Sigmoid colon (tissue), 3 donors: Measurements from ENCODE around the gene LYVE1.

ENCODE experiments used
- POLR2A ChIP-seq, 2 donors: fragments of 450-650 bp; IDR thresholded peaks; one replicate each; pipeline ENCODE4 v1.6.1; 2016; ENCODE audit warnings: antibody characterized with exemption in 2 of 2, mild to moderate bottlenecking in 2 of 2, moderate library complexity in 2 of 2
- TF ChIP-seq, protein P1 (sequence below), 4 experiments: fragments of 450-650 bp in 3 of 4; fragments of 200-600 bp in 1 of 4; IDR thresholded peaks; one replicate each; pipeline ENCODE4 v1.5.1; 2016 to 2019; ENCODE audit warnings: antibody characterized with exemption in 4 of 4, mild to moderate bottlenecking in 3 of 4, moderate library complexity in 2 of 4

DNA sequence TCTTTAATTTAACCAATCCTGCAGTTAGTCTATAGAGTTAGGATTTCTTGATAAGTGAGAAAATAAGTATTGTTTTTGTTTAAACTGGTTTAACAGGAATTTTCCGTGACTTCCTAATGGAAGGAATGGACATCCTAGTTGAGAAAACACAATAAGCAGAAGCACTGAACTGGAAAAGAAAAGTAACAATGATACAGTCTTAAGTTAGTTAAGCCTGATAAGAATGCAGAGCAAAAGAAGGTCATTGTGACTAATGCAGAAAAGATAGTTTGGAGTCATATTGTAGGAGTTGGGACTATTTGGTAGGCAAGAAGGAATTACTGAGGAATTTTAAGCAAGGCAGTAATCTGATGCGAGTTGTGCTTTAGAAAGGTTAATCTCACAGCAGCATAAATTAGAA lies 39.2 kb downstream of the LYVE1 start:
- TF ChIP-seq, protein P1, sequence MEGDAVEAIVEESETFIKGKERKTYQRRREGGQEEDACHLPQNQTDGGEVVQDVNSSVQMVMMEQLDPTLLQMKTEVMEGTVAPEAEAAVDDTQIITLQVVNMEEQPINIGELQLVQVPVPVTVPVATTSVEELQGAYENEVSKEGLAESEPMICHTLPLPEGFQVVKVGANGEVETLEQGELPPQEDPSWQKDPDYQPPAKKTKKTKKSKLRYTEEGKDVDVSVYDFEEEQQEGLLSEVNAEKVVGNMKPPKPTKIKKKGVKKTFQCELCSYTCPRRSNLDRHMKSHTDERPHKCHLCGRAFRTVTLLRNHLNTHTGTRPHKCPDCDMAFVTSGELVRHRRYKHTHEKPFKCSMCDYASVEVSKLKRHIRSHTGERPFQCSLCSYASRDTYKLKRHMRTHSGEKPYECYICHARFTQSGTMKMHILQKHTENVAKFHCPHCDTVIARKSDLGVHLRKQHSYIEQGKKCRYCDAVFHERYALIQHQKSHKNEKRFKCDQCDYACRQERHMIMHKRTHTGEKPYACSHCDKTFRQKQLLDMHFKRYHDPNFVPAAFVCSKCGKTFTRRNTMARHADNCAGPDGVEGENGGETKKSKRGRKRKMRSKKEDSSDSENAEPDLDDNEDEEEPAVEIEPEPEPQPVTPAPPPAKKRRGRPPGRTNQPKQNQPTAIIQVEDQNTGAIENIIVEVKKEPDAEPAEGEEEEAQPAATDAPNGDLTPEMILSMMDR (IDR thresholded peaks at IDR 0.05) = no peak
- no peak for TF ChIP-seq POLR2A (IDR thresholded peaks at IDR 0.05)
